Measurements from ENCODE around the gene TUBE1.

TUBE1 gene

DNA sequence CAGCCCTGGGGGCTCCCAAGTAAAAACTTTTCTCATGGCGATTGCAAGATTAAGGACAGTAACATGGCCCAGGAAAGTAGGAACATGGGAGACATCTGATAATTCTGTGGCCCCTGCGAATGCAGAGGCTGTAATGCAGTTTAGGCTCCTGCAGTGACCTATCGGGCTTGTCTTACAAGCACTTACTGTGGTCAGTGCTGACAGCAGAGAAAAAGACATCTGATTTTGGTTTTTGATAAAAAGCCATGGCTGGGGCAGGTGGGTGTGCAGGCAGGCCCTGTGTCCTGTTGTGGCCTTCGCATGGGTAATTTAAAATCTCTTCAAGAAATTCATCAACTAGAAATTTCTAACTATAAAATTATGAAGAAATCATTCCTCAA lies 52.7 kb downstream of the TUBE1 start:
- no peak overlapping the region for H3K4me3 Mint-ChIP-seq
- DNase-seq (ENCODE audit: low spot score in 2 of 2) (no peak), ATAC-seq (ENCODE audit: low read depth) (no peak)
- H3K27ac Mint-ChIP-seq, result no peak overlapping the region
- no peaks in the 10 kb centered on the region for H3K9me3 Mint-ChIP-seq
- H3K4me1 Mint-ChIP-seq, result no peaks in the 10 kb centered on the region
- no peaks in the 10 kb centered on the region for H3K36me3 Mint-ChIP-seq
- peaks cover 6% of the 10 kb centered on the region for H3K27me3 Mint-ChIP-seq

DNA sequence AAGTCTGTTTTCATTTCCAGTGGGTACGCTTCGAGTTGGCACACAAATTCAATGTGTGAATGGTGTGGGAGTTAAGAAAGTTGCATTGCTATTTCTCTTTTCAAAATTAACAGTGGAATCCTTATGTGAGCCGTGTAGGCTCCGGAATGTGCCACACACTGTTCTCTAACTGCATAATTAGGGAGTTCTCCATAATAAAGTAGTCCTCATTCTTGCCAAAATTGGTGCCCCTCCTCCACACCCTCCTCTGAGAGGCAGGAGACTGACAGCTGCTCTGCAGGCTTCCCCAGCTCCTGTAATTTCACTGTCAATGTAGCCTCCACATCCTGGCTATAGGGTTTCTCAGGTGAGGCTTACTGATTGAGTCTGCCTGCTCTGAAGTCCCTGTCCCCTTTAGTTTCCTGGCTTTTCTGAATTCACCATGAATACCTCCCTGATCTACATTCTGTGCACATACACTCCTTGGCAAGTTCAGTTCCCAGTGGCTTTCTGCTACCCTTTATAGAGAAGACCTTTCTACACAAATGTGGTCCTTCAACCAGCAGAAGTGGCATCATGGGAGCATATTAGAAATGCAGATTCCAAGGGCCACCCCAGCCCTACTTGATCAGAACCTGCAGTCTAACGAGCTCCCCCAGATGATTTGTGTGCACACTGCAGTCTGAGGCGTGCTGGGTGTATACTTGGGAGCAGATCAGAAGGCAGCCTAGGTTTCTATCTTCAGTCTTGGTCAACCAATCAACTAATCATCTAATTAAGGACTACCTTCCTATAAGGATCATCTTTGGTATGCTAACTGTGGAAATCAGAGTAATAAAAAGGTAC lies 53.3 kb downstream of the TUBE1 start:
- peaks cover 6% of the 10 kb centered on the region for H3K27me3 Mint-ChIP-seq
- no peaks in the 10 kb centered on the region for H3K9me3 Mint-ChIP-seq
- no peak overlapping the region for H3K4me3 Mint-ChIP-seq
- no peaks in the 10 kb centered on the region for H3K36me3 Mint-ChIP-seq
- no peak overlapping the region for H3K27ac Mint-ChIP-seq
- no peak for ATAC-seq (ENCODE audit: low read depth)
- H3K4me1 Mint-ChIP-seq, result peaks cover 4% of the 10 kb centered on the region
- DNase-seq (ENCODE audit: low spot score in 2 of 2), result no peak

DNA sequence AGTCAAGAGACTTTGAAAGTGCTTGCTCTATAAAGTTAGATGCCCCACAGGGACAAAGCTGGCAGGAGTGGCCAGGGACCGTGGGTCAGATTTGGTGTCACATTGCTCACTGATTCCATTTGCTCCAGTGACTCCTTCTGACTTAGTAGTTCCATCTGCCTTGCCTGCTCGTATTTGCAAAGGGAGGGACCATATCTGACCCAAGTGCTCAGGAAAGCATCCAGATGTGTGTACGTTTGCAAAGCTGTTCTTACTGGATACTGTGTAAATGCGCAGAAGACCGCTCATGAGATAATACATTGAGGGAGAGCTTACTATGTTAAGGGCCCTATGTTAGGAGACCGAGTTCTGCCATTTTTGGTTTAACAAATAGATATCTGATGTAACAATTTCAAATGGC lies 54.6 kb downstream of the TUBE1 start:
- peaks cover 6% of the 10 kb centered on the region for H3K27me3 Mint-ChIP-seq
- no peaks in the 10 kb centered on the region for H3K36me3 Mint-ChIP-seq
- peaks cover 11% of the 10 kb centered on the region for H3K4me1 Mint-ChIP-seq
- no peak overlapping the region for H3K27ac Mint-ChIP-seq
- no peak overlapping the region for H3K4me3 Mint-ChIP-seq
- ATAC-seq (ENCODE audit: low read depth) (no peak), DNase-seq (ENCODE audit: low spot score in 2 of 2) (no peak)
- no peaks in the 10 kb centered on the region for H3K9me3 Mint-ChIP-seq

DNA sequence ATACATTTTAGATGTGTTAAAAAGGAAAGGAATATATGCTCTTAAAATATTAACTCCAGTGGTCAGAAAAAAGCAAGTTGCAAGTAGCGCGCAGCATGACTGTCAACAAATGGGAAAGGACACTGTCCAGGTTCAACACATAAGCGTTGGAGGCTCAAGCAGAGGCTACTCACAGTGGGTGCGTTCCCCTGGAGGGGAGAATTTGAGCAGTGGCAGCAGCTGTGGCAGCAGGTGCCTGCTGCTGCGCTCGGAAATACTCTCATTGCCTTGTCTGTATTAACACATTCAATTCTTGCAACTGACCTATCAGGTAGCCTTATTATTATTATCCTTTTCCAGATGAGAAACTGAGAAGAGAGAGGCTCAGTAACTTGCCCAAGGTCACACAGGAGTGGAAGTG lies 55.3 kb downstream of the TUBE1 start:
- ATAC-seq (ENCODE audit: low read depth) (no peak), DNase-seq (ENCODE audit: low spot score in 2 of 2) (no peak)
- H3K4me1 Mint-ChIP-seq, result peaks cover 11% of the 10 kb centered on the region
- no peak overlapping the region for H3K27ac Mint-ChIP-seq
- H3K36me3 Mint-ChIP-seq, result no peaks in the 10 kb centered on the region
- no peak overlapping the region for H3K4me3 Mint-ChIP-seq
- H3K27me3 Mint-ChIP-seq, result peaks cover 6% of the 10 kb centered on the region
- H3K9me3 Mint-ChIP-seq, result no peaks in the 10 kb centered on the region

DNA sequence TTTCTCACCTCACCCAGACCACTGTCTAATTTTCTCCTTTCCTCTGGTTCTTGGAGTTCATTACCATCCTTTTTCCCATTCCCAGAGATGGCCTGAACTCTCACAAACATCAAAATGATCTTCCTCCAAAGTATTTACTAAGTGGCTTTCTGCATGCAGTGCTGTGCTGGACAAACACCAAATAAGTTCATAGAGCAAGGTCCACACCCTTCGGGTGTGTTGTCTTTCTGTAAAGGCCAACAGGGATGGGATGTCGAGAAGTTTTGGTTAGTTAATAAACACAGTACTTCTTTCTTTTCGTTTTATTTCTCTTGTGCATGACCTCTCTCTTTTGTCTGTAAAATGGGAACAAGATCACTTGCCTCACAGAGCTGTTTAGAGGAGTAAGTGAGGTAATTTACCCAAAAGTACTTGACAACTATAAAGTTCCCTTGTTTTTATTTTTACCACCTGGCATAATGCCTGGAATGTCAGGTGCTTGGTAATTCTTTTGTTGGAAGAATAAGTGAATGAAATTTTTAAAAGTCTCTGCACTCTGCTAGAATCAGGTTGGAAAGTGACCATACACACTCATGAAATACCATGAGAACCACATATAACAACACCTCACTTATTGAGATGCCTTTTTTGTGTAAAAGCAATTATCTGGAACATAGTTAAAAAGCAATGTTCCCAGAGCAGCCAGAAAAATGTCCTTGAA lies 56.2 kb downstream of the TUBE1 start:
- DNase-seq (ENCODE audit: low spot score in 2 of 2), result no peak
- Mint-ChIP-seq H3K9me3 (no peaks in the 10 kb centered on the region), H3K27me3 (peaks cover 5% of the 10 kb centered on the region), H3K4me3 (no peak overlapping the region), H3K36me3 (no peaks in the 10 kb centered on the region), H3K27ac (no peak overlapping the region), H3K4me1 (peaks cover 11% of the 10 kb centered on the region)
- no peak for ATAC-seq (ENCODE audit: low read depth)

DNA sequence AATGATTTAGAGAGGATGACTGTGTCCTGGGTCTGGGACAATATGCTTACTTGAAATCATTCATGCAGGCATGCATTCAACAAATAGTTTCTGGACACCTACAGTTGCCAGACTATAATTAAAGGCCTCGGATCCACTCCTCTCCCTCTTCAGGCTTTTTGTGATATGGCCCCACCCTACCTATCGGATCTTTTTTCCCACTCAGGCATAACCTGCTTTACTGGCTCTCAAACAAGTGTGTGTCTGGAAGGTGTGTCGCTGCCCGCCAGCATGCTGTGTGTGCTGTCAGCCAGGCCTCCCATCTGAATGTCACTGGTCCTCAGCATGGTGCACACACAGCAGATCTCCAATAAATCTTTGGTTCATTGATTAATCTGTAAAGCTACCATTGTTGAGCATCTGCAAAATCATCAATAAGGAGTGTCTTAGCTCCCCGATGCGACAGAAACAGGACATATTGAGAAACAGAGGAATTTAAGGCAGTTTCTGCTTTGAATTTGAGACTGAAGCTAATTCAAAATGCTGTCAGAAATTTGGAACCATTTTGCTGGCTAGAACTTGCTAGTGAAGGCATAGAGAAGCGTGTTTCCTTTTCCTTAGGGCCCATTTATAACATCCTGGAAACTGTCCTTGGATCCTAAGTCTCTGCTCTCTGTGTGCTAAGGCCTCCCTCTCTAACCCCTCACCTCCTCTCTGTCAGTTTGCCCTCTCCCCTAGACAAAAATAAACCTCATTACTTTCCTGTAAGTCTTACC lies 56.9 kb downstream of the TUBE1 start:
- no peak overlapping the region for H3K27ac Mint-ChIP-seq
- peaks cover 5% of the 10 kb centered on the region for H3K27me3 Mint-ChIP-seq
- H3K4me1 Mint-ChIP-seq, result peaks cover 11% of the 10 kb centered on the region
- no peaks in the 10 kb centered on the region for H3K36me3 Mint-ChIP-seq
- DNase-seq (ENCODE audit: low spot score in 2 of 2), result no peak
- ATAC-seq (ENCODE audit: low read depth), result no peak
- no peaks in the 10 kb centered on the region for H3K9me3 Mint-ChIP-seq
- no peak overlapping the region for H3K4me3 Mint-ChIP-seq

DNA sequence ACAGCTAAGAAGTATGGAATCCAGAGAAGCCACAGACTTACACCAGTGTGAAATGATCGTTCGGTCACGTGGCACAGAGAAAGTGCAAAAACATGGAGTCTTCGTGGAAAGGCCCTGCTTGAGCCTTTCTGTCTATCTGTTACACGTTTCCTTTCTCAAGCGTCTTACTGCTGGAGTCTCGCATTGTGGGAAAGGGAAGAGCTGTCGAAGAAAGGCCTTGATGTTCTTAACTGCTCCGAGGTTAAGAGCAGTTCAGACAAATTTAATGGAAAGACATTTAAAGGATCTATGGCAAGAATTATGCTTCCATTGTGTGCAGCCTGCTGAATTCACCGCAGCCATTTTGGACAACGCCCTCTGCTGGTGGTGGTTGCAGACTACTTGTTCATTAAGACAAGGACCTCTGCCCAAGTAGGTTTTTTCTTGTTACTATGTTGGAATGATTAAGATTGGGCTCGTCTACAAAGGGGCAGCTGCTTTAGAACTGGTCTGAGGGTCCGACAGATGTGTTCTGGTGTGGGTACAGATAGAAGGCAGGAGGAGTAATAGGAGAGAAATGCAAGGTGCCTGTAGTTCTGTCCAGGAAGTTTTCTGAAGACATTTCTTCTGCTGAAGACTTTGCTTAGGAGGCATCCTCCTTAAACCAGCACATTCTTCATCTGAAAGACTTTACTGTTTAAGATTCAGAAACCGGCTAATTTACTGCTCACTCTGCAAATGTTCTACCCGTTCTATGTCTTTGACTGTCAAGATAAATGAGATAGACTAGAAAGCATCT lies 58.0 kb downstream of the TUBE1 start:
- no peak overlapping the region for H3K4me3 Mint-ChIP-seq
- peak overlapping the region; percentile 36 for H3K27ac Mint-ChIP-seq
- peaks cover 5% of the 10 kb centered on the region for H3K9me3 Mint-ChIP-seq
- H3K4me1 Mint-ChIP-seq, result peaks cover 11% of the 10 kb centered on the region
- peaks cover 3% of the 10 kb centered on the region for H3K36me3 Mint-ChIP-seq
- H3K27me3 Mint-ChIP-seq, result peaks cover 5% of the 10 kb centered on the region
- DNase-seq (ENCODE audit: low spot score in 2 of 2), result peak; percentile 52
- peak; percentile 70 for ATAC-seq (ENCODE audit: low read depth)

DNA sequence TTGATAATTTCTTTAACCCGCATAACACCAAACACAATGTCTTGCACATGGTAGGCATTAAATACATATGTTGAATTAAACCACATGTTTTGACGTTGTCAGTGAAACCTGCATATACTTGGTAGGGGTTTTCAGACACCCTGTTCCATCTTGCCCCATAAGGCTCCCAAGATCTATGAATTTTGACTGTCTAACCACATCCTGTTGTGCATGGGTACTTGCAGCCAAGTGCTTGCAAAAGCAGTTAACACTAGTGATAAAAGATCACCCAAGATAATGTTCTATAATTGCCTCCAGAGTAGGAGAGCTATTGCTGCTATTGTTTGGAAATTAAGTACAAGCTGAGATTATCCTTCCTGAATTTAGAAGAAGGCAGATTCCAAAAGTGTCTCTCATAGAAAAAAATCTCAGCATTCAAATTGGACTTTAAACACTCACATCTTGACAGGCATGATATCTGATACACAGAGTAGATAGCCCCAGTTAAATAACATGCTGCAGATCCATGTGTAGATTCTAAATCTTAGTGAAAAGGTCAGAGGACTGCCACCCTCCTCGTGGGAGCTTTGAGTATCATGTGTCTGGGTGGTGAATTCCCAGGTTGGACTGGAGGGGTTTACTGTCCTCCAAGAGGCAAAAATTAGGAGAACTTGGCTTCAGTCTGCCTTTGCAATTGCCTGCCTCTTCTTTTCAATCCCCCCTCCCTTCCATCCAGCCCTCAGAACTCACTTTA lies 59.2 kb downstream of the TUBE1 start:
- ATAC-seq (ENCODE audit: low read depth) (peak; percentile 60), DNase-seq (ENCODE audit: low spot score in 2 of 2) (no peak)
- Mint-ChIP-seq H3K4me3 (no peak overlapping the region), H3K4me1 (peaks cover 11% of the 10 kb centered on the region), H3K27me3 (no peaks in the 10 kb centered on the region), H3K9me3 (peaks cover 10% of the 10 kb centered on the region), H3K36me3 (peaks cover 6% of the 10 kb centered on the region), H3K27ac (no peak overlapping the region)

DNA sequence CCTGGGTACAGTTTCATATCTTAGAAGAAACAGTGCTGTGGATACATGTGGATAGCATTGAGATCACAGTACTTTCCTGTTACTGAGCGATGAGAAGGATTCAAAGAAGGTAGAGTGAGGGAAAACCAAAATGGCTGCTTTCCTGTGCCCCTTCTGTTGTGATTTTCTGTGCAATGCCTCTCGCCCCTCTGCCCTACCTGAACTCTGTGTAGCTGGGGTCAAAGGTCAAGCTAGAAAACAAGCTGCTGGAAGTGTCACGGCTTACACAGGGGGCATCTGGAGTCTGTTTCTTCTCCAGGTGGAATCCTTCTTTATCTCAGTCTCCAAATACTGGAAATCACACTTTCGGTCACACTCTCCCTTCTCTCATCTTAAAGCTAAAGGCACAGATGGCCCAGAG lies 60.3 kb downstream of the TUBE1 start:
- ATAC-seq (ENCODE audit: low read depth) (no peak), DNase-seq (ENCODE audit: low spot score in 2 of 2) (no peak)
- Mint-ChIP-seq H3K4me3 (no peak overlapping the region), H3K4me1 (peaks cover 11% of the 10 kb centered on the region), H3K36me3 (peaks cover 6% of the 10 kb centered on the region), H3K27ac (no peak overlapping the region), H3K27me3 (no peaks in the 10 kb centered on the region), H3K9me3 (peaks cover 10% of the 10 kb centered on the region)

DNA sequence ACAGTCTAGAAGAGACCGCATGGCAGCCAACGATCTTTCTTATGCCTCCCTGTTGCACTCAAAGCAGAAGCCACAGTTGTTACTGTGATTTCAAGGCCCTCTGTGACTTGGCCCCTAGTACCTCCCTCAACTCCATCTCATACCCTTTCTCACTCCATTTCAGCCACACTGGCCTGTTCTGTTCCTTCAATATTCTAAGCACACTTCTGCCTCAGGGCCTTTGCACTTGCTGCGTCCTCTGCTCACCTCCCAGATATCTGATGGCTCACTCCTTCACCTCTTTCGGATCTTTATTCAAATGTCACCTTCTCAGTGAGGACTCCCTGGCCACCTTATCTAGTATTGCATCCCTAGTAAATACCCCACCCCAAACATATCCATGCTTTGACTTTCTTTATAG lies 62.8 kb downstream of the TUBE1 start:
- H3K27ac Mint-ChIP-seq, result no peak overlapping the region
- no peak for ATAC-seq (ENCODE audit: low read depth)
- H3K27me3 Mint-ChIP-seq, result no peaks in the 10 kb centered on the region
- peaks cover 11% of the 10 kb centered on the region for H3K4me1 Mint-ChIP-seq
- H3K36me3 Mint-ChIP-seq, result peaks cover 6% of the 10 kb centered on the region
- peaks cover 10% of the 10 kb centered on the region for H3K9me3 Mint-ChIP-seq
- no peak overlapping the region for H3K4me3 Mint-ChIP-seq
- no peak for DNase-seq (ENCODE audit: low spot score in 2 of 2)

DNA sequence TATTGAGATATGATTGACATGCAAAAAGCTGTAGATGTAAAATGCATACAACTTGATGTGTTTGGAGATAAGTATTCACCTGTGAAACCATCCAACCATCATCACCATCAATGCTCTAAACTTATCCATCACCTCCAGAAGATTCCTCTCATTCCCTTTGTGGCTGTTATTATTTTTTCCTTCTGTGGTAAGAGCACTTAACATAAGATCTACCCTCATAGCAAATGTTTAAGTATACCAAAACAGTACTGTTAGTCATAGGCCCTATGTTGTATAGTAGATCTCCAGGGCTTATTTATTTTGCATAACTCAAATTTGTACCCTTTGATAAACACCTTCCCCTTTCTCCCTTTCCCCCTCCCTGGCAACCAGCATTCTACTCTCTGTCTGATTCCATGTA lies 64.5 kb downstream of the TUBE1 start:
- peaks cover 6% of the 10 kb centered on the region for H3K36me3 Mint-ChIP-seq
- H3K4me3 Mint-ChIP-seq, result no peak overlapping the region
- H3K4me1 Mint-ChIP-seq, result no peaks in the 10 kb centered on the region
- DNase-seq (ENCODE audit: low spot score in 2 of 2) (no peak), ATAC-seq (ENCODE audit: low read depth) (no peak)
- no peak overlapping the region for H3K27ac Mint-ChIP-seq
- H3K9me3 Mint-ChIP-seq, result peaks cover 10% of the 10 kb centered on the region
- H3K27me3 Mint-ChIP-seq, result peaks cover 2% of the 10 kb centered on the region

DNA sequence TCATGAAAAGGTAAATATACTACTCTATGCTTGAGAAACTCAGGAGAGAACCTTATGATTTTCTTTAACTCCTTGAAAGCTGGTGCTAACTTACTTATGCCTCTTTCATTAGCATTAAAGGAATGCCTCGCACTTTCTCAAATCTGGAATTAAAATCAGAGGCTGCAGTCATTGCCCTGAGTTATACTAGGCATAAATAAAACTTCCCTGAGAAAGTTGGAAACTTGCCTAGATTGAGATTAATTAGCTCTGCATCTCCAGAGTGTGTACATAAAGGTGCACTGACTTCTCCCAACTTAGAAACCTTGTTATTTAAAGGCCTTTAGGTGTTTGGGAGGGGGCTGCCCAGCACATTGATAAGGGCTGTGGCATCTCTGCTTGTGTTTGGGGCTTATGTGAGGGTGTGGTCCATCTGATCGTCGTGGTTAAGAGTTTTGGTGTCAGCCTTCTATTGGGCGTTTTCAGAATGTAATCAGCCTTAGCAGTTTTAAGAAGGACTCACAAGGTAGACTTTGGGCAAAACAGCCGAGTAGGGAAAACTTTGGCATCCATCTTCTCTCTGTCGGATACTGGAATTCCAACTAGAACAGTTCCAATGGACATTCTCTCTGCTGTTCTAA lies 65.5 kb downstream of the TUBE1 start:
- Mint-ChIP-seq H3K9me3 (peaks cover 10% of the 10 kb centered on the region), H3K36me3 (peaks cover 6% of the 10 kb centered on the region), H3K27ac (no peak overlapping the region), H3K27me3 (peaks cover 2% of the 10 kb centered on the region), H3K4me1 (no peaks in the 10 kb centered on the region), H3K4me3 (no peak overlapping the region)
- ATAC-seq (ENCODE audit: low read depth), result no peak
- DNase-seq (ENCODE audit: low spot score in 2 of 2), result no peak

Measured in memory B cell (primary cell).